NCI-H524 (cell line): ENCODE measurements around the gene RNF111.
"Not testable (repeated sequence)": the region's sequence is repeated elsewhere in the genome, so short reads cannot be mapped to it uniquely, and the experiment has no call there.

Source experiments
- DNase-seq, 2 experiments: peaks; one replicate each; lab custom pipeline; 2025; lab: John Stamatoyannopoulos, UW

RNF111 gene

DNA sequence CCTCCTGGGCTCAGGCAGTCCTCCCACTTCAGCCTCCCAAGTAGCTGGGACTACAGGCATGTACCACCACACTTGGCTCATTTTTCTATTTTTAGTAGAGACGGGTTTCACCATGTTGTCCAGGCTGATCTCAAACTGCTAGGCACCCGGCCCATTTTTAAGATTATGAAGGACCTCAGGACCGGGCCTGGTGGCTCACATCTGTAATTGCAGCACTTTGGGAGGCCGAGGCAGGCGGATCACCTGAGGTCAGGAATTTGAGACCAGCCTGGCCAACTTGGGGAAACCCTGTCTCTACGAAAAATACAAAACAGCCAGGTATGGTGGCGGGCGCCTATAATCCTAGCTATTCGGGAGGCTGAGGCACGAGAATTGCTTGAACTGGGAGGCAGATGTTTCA lies 12.8 kb downstream of the RNF111 start:
- not testable (repeated sequence) for DNase-seq

DNA sequence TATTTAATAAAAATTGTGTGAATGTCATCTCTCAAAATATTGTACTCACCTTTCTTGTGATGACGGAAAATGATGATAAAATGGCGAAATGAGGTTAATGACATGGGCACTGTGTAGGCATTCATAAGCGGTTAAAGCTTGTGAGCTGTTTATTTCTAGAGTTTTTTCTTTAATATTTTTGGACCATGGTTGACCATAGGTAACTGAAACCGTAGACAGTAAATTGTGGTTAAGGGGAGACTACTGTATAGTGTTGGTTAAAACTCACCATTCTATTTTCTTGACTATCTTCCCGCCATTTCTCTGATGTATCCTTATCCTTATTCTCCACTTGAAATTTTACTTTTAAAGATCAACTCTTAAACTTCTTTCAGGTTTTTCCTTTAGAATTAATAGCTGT lies 14.5 kb downstream of the RNF111 start:
- DNase-seq: no peak

DNA sequence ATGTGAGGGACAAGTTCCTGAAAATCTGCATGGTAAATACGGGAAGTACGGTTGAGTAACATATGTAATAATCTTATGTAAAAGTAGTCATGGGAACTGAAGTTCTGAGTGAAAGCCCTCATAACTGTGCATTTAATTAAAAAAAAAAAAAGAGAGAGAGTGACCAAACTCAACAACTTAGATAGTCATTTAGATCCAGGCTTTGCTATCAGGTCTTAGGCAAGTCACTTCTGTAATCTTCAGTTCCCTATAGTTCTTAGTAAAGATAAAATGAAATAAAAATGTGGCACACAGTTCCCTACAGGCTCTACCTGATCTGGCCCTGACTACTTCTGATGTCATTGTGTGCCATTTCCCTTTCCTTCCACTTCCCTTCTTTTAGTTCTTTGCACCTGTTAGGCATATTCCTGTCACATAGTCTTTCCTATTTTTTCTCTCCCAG lies 15.0 kb downstream of the RNF111 start:
- no peak for DNase-seq

DNA sequence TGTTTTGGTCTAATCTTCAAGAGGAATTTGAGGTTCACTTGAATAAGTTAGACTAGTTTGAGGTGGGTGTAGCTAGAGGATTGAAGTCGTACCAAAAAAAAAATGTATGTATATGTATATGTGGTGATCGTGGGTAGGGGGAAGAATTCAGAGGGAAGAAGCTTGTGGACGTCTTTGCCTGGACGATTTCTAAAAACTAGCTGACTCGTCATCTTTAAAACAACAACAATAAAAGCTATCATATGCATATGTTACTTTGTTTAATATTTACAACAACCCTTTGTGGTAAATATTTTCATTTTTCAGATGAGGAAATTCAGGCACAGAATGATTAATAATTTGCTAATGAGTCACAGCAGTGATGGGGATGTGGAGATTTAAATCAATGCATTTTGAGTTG lies 18.1 kb downstream of the RNF111 start:
- DNase-seq: no peak

DNA sequence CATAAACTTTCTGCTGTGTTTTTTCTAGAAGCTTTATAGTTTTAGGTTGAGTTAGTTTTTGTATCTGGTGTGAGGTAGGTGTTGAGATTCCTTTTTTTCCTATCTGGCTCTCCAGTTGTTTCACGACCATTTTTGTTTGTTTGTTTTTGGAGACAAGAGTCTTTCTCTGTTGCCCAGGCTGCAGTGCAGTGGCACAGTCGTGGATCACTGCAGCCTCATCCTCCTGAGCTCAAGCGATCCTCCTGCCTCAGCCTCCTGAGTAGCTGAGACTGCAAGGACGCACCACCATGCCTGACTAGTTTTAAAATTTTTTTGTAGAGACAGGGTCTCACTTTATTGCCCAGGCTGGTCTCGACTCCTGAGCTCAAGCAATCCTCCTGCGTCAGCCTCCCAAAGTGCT lies 20.6 kb downstream of the RNF111 start:
- no peak for DNase-seq

DNA sequence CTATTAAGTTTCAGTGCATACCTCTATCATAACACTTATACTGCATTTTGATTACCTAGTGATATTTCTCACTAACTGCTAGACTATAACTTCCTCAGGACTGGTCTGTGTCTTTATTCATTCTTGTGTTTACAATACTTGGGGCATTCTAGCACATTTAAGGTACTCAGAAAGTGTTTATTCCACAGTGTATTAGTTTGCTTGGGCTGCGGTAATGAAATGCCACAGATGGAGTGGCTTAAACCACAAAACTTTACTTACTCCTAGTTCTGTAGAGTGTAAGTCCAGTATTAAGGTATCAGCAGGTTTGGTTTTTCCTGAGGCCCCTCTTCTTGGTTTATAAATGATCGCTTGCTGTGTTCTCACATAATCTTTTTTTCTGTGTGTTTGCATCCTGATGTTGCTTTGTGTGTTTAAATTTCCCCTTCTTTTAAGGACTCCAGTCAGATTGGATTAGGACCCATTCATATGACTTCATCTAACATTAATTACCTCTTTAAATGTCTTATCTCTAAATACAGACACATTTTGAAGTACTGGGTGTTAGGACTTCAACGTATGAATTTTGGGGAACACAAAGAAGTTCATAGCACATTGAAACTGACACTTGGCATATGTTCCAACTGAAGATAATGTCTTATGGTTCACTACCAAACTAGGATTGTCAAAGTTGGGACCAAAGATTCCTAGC lies 23.9 kb downstream of the RNF111 start:
- no peak for DNase-seq

DNA sequence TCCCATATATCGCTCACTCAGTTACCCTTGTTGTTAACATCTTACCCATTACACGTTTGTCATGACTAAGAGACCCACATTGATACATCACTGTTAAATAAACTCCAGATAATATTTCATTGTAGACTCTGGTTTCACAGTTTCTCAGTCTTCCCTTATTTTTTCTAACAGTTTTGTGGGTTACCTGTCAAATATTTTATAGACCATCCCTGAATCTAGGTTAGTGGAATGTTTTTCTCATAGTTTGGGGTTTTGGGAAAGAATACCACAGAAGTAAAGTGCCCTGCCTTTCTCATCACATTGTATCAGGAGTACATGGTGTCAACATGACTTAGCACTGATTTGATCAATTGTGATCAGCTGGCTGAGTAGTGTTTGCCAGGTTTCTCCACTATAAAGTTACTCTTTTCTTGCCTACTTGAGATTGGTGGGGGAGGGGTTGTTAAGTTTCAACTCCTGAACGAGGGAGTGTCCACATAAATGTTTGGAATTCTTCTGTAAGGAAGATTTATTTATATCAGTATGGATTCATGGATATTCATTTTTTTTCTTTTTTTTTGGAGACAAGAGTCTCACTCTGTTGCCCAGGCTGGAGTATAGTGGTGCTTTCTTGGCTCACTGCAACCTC lies 25.9 kb downstream of the RNF111 start:
- no peak for DNase-seq

DNA sequence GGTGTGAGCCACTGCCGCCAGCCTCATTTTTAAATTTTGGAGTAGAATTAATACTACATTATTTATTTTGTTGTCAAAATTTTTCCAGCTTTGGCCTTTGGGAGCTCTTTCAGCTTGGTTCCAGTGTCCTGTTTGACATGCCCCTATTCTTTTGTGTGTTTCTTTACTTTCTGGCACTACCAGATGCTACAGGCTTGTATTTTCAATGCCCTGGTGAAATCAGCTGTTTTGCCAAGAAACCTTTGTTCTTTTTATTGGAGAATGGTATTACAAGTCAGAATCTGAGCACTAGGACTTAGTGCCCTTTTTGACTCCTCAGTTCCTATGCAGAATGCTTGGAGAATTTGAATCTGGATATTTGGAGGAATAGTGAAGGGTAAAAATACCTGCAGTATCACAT lies 26.6 kb downstream of the RNF111 start:
- no peak for DNase-seq

DNA sequence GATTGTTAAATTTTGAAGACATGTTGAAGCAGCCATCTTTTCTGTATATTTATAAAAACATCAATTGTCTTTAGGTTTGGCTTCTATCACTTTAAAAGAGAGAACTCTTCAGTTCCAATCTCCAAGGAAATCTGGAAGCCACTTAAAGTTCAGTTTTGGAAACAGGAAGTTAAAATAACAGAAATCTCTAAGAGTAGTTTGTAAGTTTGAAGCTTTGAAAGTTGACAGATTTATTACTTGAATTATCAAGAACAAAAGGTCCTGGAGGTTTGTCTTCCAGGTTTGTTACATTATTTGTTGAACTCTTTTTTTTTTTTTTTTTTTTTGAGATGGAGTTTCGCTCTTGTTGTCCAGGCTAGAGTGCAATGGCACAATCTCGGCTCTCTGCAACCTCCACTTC lies 30.0 kb downstream of the RNF111 start:
- no peak for DNase-seq

DNA sequence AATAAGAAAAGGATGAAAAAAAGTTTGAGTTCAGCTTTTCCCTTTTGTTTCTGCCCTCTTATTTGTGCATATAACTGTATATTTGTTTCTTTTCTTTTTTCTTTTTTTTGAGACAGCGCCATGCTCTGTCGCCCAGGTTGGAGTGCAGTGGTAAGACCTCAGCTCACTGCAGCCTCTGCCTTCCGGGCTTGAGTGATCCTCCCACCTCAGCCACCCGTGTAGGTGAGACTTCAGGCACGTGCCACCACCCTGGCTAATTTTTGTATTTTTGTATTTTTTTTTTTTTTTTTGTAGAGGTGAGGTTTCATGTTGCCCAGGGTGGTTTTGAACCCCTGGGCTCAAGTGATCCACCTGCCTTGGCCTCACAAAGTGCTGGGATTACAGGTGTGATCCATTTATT lies 31.4 kb downstream of the RNF111 start:
- DNase-seq: no peak

DNA sequence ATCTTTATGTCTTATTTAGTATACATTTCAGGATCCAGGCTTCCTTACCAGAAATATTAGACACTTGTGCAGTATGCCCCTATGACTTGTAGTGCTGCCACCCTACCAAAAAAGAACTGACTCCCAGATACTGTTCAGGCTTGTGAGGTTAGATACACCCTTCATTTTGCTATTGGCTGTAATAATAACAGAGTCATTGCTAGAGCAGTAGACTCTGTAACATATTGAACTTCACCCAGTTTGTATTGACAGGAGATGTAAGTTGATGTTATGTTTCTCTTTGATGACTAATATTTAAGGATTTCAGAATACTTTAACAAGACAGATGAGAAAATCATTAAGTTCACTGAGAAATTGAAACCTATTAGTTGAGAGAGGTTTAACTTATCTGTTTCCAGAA lies 32.9 kb downstream of the RNF111 start:
- no peak for DNase-seq

DNA sequence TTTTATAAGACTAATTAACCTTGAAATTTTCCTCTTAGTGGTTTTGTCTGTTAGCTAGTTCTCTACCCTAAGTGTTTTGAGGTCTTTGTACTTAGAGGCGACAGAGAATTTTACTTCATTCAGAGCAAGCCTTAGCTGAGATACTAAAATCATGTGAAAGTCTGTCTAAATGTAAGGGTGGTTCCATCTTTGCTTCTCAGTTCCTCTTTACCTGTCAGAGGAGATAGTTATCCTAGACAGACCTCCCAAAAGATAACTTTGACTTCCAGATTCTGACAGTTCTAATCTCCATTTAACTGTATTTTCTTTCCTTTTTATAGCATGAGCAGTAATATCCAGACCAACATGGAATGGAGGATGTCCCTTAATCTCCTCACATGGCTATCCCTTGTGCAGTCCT lies 34.7 kb downstream of the RNF111 start:
- DNase-seq: no peak

DNA sequence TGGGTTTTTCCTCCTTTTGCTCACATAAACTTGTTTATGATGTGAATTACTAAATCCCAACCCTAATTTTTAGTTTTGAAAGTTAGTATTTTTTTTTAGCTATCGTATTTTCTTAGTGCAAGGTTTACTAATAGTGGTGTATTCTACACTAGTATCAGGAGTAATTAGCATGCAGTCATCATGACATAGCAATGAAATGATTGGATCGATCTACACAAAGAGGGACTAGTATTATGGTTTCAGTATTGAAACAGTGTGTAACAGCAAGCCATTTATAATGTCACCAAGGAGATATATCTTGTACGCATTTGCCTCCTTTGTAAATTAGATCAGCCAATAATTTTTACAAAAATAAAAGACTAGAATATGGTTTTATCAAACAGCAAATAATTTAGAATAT lies 38.7 kb downstream of the RNF111 start:
- DNase-seq: no peak

DNA sequence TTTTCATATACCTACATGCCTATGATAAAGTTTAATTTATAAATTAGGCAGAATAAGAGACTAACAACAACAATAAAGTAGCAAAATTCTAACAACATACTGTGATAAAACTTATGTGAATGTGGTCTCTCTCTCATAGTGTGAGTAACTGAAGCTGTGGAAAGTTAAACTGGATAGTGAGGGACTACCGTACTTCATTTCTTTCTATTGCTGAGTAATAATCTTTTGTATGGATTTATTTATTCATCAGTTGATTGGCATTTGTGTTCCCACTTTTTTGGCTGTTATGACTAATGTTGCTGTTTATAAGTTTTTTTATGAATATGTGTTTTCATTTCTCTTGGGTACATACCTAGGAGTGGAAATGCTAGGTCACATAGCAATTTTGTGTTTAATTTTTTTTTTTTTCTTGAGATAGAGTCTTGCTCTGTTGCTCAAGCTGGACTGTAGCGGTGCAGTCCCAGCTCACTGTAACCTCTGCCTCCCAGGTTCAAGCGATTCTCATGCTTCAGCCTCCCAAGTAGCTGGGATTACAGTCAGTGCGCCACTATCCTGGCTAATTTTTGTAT lies 41.0 kb downstream of the RNF111 start:
- DNase-seq: no peak

DNA sequence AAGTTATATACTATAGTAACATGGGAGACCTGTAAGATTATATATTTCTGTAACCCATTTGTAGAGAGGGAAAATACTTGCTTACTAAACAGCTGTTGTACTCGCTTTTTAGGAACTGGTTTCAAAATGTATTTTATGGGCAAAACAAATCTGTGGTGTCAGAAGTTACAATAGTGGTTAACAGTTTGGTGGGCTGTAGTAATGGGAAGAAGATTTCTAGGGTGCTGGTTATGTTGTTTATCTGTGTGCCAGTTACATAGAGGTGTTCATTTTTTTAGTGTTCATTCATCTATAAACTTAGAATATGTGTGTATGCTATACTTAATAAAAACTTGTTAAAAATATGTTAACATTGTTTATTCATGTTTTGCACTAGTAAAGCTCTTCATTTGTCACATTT lies 42.1 kb downstream of the RNF111 start:
- DNase-seq: no peak

DNA sequence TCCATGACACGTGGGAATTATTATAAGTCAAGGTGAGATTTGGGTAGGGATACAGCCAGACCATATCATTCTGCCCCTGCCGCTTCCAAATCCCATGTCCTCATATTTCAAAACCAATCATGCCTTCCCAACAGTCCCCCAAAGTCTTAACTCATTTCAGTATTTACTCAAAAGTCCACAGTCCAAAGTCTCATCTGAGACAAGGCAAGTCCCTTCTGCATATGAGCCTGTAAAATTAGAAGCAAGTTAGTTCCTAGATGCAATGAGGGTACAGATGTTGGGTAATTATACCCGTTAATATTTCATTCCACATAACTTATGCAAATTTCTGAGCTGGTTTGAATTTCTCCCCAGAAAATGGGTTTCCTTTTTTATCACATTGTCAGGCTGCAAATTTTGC lies 47.7 kb downstream of the RNF111 start:
- DNase-seq: no peak

DNA sequence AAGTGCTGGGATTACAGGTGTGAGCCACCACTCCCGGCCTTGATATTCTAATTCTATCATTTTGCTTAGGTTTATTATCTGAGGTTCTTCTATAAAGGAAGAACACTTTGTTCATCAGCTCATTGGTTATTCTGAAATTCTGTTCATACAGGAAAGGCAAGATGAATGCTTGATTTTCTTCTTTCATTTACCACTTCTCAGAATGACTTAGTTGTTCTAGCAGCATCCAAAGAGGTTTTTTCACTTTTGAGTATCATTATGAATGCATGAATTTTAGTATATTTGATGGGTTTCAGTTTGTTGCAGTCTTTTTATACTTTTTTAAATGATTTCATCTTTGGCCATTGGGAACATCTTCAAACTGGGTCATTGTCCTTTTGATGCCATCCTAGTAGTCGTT lies 51.8 kb downstream of the RNF111 start:
- DNase-seq: no peak

DNA sequence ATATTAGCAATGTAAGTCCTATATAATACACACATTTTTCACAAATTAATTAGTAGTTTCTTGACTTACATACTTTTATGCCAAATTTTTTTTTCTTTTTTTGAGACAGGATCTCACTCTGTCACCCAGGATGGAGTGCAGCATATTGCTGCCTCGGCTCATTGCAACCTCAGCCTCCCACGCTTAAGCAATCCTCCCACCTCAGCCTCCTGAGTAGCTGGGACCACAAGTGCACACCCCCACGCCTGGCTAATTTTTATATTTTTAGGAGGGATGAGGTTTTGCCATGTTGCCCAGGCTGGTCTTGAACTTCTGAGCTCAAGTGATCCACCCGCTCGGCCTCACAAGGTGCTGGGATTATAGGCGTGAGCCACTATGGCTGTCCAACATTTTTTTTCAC lies 54.6 kb downstream of the RNF111 start:
- no peak for DNase-seq

DNA sequence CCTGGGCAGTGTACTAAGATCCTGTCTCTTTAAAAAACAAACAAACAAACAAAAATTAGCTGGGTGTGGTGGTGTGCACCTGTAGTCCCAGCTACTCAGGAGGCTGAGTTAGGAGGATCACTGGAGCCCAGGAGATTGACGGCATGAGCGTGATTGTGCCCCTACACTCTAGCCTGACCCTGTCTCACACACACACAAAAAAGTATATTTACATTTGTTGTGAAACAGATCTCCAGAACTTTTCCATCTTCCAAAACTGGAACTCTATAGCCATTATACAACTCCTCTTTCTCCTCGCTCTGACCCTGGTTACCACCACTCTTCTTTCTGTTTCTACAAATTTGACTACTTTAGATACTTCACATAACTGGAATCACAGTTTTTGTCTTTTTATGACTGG lies 61.4 kb downstream of the RNF111 start:
- DNase-seq: no peak

DNA sequence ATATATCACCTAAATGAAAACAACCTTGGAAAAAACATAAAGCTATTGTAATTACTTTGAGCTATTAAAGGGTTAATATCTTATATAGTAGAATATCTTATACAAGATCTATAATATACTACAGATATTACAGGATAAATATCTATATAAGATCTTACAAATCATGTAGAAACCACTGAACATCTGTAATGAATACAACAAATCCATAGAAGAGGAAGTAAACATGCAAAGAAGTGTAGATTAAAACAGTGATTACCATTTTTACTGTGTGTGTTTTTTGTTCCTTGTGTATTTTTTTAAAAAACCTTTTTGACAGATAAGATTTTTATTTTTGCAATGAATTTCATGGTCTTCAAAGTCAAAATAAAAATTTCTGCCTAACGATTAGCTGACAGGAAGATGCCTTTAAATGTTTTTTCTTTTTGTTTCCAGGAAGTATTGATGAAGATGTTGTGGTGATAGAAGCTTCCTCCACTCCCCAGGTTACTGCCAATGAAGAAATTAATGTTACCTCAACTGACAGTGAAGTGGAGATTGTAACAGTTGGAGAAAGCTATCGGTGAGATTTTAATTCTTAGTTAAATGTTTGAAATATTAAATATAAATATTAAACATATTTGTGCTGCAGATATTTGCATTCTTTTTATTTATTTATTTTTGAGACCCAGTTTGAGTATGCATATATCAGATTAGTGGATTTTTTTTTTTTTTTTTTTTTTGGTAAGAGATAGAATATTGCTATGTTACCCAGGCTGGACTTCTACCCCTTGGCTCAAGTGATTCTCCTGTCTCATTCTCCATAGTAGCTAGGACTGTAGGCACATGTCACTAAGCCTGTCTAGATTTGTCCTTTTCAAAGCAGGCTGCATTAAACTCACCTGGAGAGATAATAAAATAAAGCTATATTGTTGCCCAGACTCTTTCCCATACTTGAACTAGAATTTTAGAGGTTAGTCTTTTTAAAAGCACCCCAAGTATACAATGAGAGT lies 64.7 kb downstream of the RNF111 start:
- no peak for DNase-seq

DNA sequence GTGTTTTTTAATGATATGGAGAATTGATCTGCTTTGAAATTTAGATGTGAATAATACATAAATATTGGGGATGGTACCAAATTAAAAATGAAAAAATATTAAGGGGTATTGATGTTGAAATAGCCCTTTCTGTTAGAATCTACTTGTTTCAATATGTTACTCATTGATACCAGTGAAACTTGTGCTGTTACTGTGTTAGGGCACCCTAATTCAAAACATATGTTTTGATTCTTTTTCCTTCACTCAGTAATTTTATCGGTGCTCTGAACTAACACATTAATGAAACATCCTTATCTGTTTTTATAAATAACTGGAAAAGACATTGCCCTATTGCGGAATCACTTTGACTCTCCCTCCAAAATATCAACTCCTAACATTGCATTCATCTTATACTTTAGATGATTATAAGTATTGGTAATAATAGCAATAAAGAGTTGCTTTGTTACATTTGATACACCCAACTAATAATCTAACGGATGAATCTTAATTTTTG lies 65.5 kb downstream of the RNF111 start:
- no peak for DNase-seq

DNA sequence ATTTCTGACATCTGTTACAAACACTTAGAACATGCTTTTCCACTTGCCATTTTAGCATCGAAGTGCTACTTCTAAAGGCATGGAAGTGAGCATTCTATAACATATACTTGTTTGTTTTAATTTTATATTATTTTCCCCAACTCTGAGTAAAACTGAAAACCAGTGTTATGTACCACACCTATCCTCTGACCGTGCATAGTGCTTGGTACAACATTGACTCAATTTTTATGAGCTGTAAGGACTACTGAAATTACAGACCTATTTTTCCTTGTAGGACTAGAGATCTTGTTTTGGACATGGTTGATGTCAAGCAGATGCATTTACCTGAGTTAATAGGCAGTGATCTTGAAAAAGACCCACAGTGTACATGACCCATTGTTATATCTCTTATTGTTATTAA lies 66.0 kb downstream of the RNF111 start:
- no peak for DNase-seq
